ENCODE results near the gene SLC13A3.

The SLC13A3 gene

GRCh38 chr20:46523108-46523507, 128.2 kb downstream of the SLC13A3 start:
- no peak for DNase-seq (ENCODE audit: low spot score)

GRCh38 chr20:46520976-46521579, 130.2 kb downstream of the SLC13A3 start:
- DNase-seq (ENCODE audit: low spot score): peak; percentile 41

GRCh38 chr20:46520540-46520939, 130.7 kb downstream of the SLC13A3 start:
- no peak for DNase-seq (ENCODE audit: low spot score)

- DNase-seq (ENCODE audit: low spot score): no peak
Observed at GRCh38 chr20:46519471-46520068, 131.7 kb downstream of the SLC13A3 start.

GRCh38 chr20:46512943-46513844, 138.1 kb downstream of the SLC13A3 start, which contains the start of gene ZNF334:
TSS of gene ZNF334 (minus strand) at chr20:46513559. CDS start at chr20:46512102, 1,457 bp downstream.
- DNase-seq (ENCODE audit: low spot score): no peak

DNA sequence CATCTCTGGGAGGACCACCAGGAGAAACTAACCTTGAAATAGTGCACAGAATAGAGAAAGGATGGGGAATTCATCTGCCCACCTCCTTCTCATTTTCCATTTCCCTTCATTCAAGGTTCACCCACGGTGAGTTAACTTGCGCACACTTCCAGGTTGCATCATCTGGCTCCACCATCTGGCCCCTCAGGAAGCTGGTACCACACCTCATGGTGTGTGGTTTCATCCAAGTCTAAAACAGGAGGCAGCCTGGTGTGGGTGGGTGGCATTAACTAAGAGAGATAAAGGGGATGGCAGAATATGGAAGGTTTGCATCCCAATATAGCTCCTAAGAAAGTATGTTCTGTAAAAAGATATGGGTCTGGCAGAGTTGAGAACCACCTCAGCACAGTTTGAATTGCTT, 141.7 kb downstream of the SLC13A3 start:
- DNase-seq (ENCODE audit: low spot score): no peak

All from CD4-positive, alpha-beta T cell treated with Interleukin-15 for 4 hours (primary cell).